ENCODE results near the gene ULK4. TPM values are rescaled to one million over a fixed set of nuclear protein-coding genes. Genes with fewer than 3 reads are reported as not detected.

The ULK4 gene
- total RNA-seq, 1 donor, result 22.0 TPM

- no peak for TF ChIP-seq CTCF (IDR thresholded peaks at IDR 0.05; ENCODE audit: insufficient read depth, low read depth, low read length)
- no peak for DNase-seq (ENCODE audit: low read depth)
- H3K4me3 ChIP-seq (ENCODE audit: low read depth, low read length), result no peak overlapping the region
Measured at GRCh38 chr3:41611008-41611407, 350.9 kb downstream of the ULK4 start.

GRCh38 chr3:41608347-41608746 is 353.6 kb downstream of the ULK4 start:
- no peak overlapping the region for H3K4me3 ChIP-seq (ENCODE audit: low read depth, low read length)
- TF ChIP-seq CTCF (IDR thresholded peaks at IDR 0.05; ENCODE audit: insufficient read depth, low read depth, low read length), result no peak
- no peak for DNase-seq (ENCODE audit: low read depth)

GRCh38 chr3:41603807-41604206 is 358.1 kb downstream of the ULK4 start:
- TF ChIP-seq CTCF (IDR thresholded peaks at IDR 0.05; ENCODE audit: insufficient read depth, low read depth, low read length), result no peak
- no peak for DNase-seq (ENCODE audit: low read depth)
- H3K4me3 ChIP-seq (ENCODE audit: low read depth, low read length), result no peak overlapping the region

- TF ChIP-seq CTCF (IDR thresholded peaks at IDR 0.05; ENCODE audit: insufficient read depth, low read depth, low read length), result no peak
- no peak overlapping the region for H3K4me3 ChIP-seq (ENCODE audit: low read depth, low read length)
- no peak for DNase-seq (ENCODE audit: low read depth)
Measured at GRCh38 chr3:41602121-41602520, 359.8 kb downstream of the ULK4 start.

- no peak overlapping the region for H3K4me3 ChIP-seq (ENCODE audit: low read depth, low read length)
- no peak for TF ChIP-seq CTCF (IDR thresholded peaks at IDR 0.05; ENCODE audit: insufficient read depth, low read depth, low read length)
- DNase-seq (ENCODE audit: low read depth), result no peak
Measured at GRCh38 chr3:41601404-41601987, 360.4 kb downstream of the ULK4 start.

- no peak for DNase-seq (ENCODE audit: low read depth)
- TF ChIP-seq CTCF (IDR thresholded peaks at IDR 0.05; ENCODE audit: insufficient read depth, low read depth, low read length), result no peak
- no peak overlapping the region for H3K4me3 ChIP-seq (ENCODE audit: low read depth, low read length)
Measured at GRCh38 chr3:41600616-41601015, 361.3 kb downstream of the ULK4 start.

- H3K4me3 ChIP-seq (ENCODE audit: low read depth, low read length), result no peak overlapping the region
- DNase-seq (ENCODE audit: low read depth), result no peak
Measured at GRCh38 chr3:41599127-41599484, 362.8 kb downstream of the ULK4 start.

More at GRCh38 chr3:41599127-41599484, 362.8 kb downstream of the ULK4 start:
- TF ChIP-seq CTCF (IDR thresholded peaks at IDR 0.05; ENCODE audit: insufficient read depth, low read depth, low read length), result no peak

Data from fibroblast of villous mesenchyme (primary cell).